Hematopoietic multipotent progenitor cell (in vitro differentiated cells): ENCODE data around the gene ENG. TPM values are rescaled to one million over a fixed set of nuclear protein-coding genes. Genes with fewer than 3 reads are reported as not detected.
A peak's percentile ranks its signal among the peaks of the same experiment; 100 is the strongest.
"Not testable (repeated sequence)": the region's sequence is repeated elsewhere in the genome, so short reads cannot be mapped to it uniquely, and the experiment has no call there.

Experiments
- DNase-seq, 3 donors: peaks; one replicate each; pipeline ENCODE4 v3.0.0-alpha.2; 2011 to 2015; ENCODE audit warnings: low read depth in 2 of 3, low spot score in 2 of 3
- total RNA-seq: library from RNA; depleted of rRNA; stranded (reverse); fragments of >200 nt; gene quantifications from one replicate; pipeline ENCODE4 v1.2.3, GENCODE V29; 2012

Gene ENG
- total RNA-seq, 1 donor, result 17.5 TPM

GRCh38 chr9:127878652-127879390, 24.4 kb upstream of the ENG start:
- DNase-seq, result no peak

DNA sequence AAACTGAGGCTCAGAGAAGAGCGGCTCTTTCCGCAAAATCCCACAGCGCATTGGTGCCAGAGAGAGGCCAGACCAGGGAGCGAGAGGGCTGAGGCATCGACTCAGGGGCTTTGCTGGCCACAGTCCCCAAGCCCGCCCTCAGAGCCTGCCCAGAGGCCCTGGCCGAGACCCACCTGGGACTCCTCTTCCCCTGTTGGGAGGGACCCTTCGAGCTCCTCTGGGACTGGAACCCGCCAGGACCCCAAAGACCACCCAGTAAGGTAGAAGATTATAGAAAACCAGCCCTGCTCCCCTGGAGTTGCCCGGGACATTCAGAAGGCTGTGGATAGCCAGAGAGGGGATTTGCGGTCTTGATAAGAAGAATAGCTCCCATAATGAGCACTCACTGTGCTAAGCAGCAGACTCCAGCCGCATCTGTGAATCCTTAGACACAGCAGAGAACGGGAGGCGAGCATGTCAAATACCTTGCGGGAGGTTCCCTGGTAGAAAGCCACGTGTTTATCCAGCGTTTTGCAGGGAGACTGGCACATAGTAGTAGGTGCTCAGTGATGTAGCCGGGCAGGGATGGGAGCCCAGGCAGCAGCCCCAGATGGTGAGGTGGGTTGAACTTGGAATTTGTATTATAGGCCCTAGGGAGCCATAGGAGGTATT, 23.7 kb upstream of the ENG start:
- DNase-seq, result no peak

- no peak for DNase-seq
Observed at GRCh38 chr9:127877566-127877998, 23.1 kb upstream of the ENG start, which contains the start of gene AK1. Gene AK1, minus strand, starts transcription at chr9:127877675. Its CDS starts 3,058 bp downstream, at chr9:127874617.

DNA sequence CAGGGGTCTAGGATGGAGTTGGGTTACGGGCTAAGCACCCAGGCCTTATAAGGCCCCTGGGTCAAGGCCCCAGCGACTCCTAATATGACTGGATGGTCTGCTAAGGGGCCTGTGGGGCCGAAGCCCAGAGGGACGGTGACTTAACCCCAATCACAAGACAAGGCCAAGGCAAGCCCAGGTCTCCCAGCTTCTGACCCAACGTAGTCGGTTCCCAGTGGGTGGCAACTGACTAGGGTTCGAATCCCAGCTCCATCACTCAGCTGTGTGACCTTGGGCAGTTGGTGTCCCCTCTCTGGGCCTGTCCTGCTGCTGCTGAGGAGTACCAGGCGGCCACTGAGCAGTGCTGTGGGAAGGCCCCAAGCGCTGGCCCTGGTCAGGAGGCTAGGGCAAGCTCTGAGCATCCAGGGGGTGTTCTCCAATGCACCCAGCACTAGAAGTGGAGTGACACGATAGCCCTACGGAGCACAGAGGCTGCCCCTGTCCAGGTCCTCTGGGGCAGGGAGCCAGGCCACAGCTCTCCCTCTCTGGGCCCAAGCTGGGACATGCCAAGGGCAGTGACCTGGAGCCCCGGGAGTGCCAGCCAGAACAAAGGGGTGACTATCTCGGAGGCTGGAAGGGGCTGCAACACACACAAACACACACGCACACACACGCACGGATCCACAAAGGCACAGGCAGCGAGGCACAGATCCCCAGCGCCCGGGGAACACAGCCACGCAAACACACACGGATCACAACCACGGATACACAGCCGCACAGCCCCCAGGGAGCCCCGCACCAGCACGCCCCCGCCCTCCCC, 22.5 kb upstream of the ENG start:
- DNase-seq, result no peak

DNA sequence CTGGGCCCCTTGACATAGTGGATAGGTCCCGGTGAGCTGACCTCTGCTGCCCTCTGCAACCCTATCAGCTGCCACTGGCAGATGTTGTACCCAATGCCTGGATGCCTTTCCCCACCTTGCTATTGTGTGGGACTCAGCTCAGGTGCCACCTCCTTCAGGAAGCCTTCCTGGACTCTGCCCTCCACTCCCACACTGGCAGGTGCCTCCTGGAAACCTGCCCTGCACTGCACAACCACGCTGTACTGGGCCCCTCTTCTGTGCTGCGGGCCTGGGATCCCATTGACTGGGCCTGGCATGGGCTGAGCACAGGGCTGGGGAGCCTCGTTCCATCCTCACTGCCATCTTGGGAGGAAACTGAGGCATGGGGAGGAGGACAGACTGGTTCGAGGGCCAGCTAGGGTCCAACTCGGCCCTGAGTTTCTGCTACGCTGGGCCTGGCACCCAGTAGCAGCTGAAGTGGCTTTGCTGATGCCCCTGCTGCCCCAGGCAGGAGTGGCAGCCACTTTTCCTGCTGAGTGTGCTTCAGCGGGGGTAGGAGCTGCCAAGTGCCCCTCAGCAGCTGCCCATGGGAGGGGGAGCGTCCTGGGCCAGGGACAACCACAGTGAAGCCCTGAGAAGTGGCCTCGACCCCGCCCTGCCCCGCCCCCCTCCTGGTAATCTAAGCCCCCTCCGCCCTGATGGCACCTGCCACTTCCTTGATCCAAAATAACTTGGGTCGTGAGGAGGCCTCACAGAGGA, 21.7 kb upstream of the ENG start:
- no peak for DNase-seq

GRCh38 chr9:127875306-127875966, 21.0 kb upstream of the ENG start:
- DNase-seq, result no peak

DNA sequence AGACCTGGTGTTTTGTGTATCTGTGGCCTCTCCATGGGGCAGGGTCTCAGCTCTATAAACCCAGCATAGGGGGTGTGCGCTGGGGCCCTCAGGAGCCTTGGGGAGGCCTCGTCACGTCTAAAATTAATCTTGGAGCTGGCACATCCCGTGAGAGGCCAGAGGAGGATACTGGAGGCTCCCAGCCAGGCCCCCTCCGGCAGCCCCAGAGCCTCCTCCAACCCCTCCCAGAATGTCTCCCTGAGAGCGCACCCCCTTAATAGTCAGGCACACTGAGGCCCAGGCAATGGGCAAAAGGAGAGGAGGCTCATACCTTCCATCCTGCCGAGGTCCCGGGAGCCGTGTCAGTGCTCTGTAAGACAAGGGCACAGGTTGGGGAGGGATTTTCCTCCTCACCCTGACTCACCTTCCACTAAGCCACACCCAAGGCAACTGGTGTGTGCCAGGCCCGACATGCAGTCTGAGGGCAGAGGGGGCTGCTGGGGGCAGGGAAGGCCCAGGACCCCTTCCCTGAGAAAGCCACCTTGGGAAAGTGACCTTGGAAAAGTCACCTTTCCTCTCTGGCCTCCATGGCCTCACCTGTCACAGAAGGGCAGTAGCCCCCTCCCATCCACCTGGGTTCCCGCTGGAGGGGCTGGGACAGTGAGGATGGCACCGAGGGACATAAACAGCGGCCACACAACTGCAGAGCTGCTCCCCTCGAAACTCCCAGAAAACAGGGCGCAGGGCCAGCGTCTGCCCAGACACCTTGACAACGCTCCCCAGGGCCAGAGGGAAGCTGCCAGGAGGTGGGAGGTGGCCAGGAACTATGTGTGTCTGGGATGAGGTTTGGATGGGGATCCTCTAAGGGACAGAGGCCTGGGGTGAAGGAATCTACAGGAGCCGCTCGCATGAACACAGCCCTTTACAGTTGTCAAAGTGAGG, 20.1 kb upstream of the ENG start:
- no peak for DNase-seq

GRCh38 chr9:127873886-127874285, 19.4 kb upstream of the ENG start:
- DNase-seq, result no peak

DNA sequence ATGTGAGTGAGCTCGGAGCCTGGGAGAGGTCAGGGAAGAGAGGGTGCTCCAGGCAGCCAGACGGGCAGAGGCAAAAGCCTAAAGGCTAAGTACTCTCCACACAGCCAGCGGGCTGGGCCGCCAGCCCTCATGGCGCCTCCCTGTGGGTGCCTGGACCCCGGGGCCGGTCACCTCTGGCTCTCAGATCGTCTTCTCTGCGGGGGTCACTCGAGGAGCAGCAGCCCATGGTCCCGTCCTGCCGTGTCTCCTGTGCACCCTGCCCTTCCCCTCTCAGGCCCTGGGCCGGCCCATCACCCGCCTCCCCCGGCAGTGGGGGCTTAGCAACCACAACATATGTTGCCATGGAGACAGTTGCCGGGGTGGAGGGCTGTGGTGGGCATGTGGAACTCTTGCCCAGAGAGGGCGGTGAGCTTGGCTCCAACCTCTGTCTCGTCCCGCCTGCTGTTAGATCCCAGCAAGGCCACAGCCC, 18.8 kb upstream of the ENG start:
- no peak for DNase-seq

- DNase-seq, result no peak
Observed at GRCh38 chr9:127872369-127873222, 18.1 kb upstream of the ENG start.

- DNase-seq, result no peak
Observed at GRCh38 chr9:127871531-127871930, 17.1 kb upstream of the ENG start.

DNA sequence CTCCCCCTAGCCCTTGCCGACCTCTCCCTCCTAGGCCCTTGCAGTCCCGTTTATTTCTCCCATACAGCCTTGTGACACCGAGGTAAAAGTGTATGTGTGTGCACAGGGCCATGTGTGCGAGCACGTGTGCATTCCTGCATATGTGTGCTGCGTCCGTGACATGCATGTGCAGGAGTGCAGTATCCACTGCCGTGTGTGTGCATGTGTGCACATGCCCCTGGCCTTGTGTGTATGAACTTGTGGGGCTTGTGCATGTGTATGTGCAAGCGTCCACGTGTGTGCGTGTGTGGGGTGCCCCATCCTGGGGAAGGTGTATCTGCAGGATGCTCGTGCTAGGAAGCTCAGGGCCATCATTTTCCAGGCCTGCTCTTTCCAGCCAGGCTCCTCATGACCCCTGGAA, 16.4 kb upstream of the ENG start:
- no peak for DNase-seq

- not testable (repeated sequence) for DNase-seq
Observed at GRCh38 chr9:127870153-127870491, 15.7 kb upstream of the ENG start.

- DNase-seq, result peak; percentile 58 to 81 (median 72)
Observed at GRCh38 chr9:127869310-127870152, 15.1 kb upstream of the ENG start.

- no peak for DNase-seq
Observed at GRCh38 chr9:127868278-127868902, 13.9 kb upstream of the ENG start.

DNA sequence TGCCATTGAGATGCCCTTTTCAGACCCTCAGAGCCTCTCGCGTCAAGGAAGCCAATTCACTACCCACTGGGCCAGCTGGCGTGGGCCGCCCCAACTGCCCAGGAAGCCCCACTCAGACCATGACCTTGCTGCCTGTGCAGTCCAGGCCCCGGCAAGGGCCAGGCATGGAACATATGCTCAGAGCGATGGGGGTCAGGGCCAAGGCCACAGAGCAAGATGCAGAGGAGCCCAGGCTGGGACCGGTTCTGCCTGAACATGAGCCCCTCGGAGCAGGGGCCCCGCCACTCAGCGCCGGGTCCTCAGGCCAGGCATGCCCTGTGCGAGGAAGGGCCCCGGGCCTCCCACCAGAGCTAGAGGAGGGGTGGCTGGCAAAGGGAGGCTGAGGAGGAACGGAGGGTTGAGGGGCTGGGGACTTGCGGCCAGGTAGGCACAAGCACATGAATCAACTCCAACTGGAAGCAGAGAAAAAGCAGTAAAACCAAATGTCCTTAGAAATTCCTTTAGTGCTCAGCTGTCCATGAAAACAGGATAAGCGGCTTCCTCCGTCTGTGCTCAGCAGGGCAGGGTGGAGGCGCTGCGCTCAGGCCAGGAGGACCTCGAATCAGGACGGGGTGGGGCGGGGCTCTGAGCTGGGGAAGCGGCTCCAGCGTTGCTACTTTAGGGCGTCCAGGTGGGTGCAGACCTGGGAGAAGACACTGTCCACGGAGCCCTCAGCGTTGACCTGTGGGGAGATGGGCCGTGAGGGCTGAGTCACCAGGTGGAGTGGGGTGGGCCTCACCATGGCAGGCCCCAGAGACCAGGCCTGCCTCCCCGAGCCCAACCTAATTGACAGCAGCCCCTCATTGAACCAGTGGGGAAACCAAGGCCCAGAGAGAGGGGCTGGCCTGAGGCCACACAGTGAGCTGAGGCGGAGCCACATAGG, 13.2 kb upstream of the ENG start:
- DNase-seq, result no peak
